ENCODE results near the gene C6orf89. TPM values are rescaled to one million over a fixed set of nuclear protein-coding genes. Genes with fewer than 3 reads are reported as not detected.

C6orf89 gene
- total RNA-seq, 6 donors from 2014 or later = 22.0 to 60.8 (median 42.5) TPM

GRCh38 chr6:36848658-36849441, 36.9 kb upstream of the C6orf89 start:
- peaks cover 10 to 14% (median 11%) of the 10 kb centered on the region in 4 donors for H3K4me1 ChIP-seq
- H3K27me3 ChIP-seq = no peaks in the 10 kb centered on the region
- no peaks in the 10 kb centered on the region for H3K9me3 ChIP-seq
- no peak for TF ChIP-seq POLR2AphosphoS5 (IDR thresholded peaks at IDR 0.05)
- no peak for TF ChIP-seq POLR2A (IDR thresholded peaks at IDR 0.05)
- H3K36me3 ChIP-seq = no peaks in the 10 kb centered on the region
- peak; percentile 77 to 81 for DNase-seq
- peak overlapping the region in 3 of 4 donors; percentile 13 to 40 (median 17) for H3K4me3 ChIP-seq
- H3K27ac ChIP-seq = no peak overlapping the region
- peak; percentile 57 to 72 for ATAC-seq (ENCODE audit: low FRiP score in 2 of 2)
- 41 to 48% methylated on average over 25 to 26 of the region's 26 CpGs for WGBS, 2 donors

- 71 to 75% methylated on average over 9 of the region's 9 CpGs for WGBS, 2 donors
- ATAC-seq (ENCODE audit: low FRiP score in 2 of 2) = no peak
Measured at GRCh38 chr6:36850021-36850420, 35.7 kb upstream of the C6orf89 start.

GRCh38 chr6:36851149-36851614, 34.6 kb upstream of the C6orf89 start:
- H3K4me1 ChIP-seq = peaks cover 11 to 14% (median 12%) of the 10 kb centered on the region in 4 donors
- no peak overlapping the region for H3K4me3 ChIP-seq
- H3K27me3 ChIP-seq = no peaks in the 10 kb centered on the region
- 38 to 42% methylated on average over 3 of the region's 3 CpGs for WGBS, 2 donors
- H3K27ac ChIP-seq = peak overlapping the region in 3 of 4 donors; percentile 4 to 32 (median 12)
- peaks cover 0 to 14% (median 12%) of the 10 kb centered on the region in 4 donors for H3K36me3 ChIP-seq
- ATAC-seq (ENCODE audit: low FRiP score in 2 of 2) (peak in 1 of 2 donors; percentile 73), DNase-seq (peak in 1 of 2 donors; percentile 43)
- H3K9me3 ChIP-seq = no peaks in the 10 kb centered on the region
- TF ChIP-seq POLR2AphosphoS5 (IDR thresholded peaks at IDR 0.05) (no peak), CTCF (IDR thresholded peaks at IDR 0.05) (peak; percentile 64 to 73 (median 68))

More at GRCh38 chr6:36850021-36850420, 35.7 kb upstream of the C6orf89 start:
- Histone ChIP-seq H3K9me3 (no peaks in the 10 kb centered on the region), H3K27ac (no peak overlapping the region), H3K36me3 (peaks cover 0 to 4% (median 1%) of the 10 kb centered on the region in 4 donors), H3K4me1 (peaks cover 11 to 14% (median 12%) of the 10 kb centered on the region in 4 donors), H3K27me3 (no peaks in the 10 kb centered on the region), H3K4me3 (no peak overlapping the region)
- no peak for DNase-seq
- TF ChIP-seq POLR2AphosphoS5 (IDR thresholded peaks at IDR 0.05) = no peak
- no peak for TF ChIP-seq EP300 (IDR thresholded peaks at IDR 0.05)
- TF ChIP-seq POLR2A (IDR thresholded peaks at IDR 0.05) = no peak
- no peak for TF ChIP-seq CTCF (IDR thresholded peaks at IDR 0.05)

GRCh38 chr6:36851626-36852025, 34.1 kb upstream of the C6orf89 start:
- Histone ChIP-seq H3K9me3 (no peaks in the 10 kb centered on the region), H3K4me1 (peaks cover 11 to 14% (median 12%) of the 10 kb centered on the region in 4 donors), H3K36me3 (peaks cover 0 to 16% (median 12%) of the 10 kb centered on the region in 4 donors), H3K4me3 (no peak overlapping the region), H3K27me3 (no peaks in the 10 kb centered on the region), H3K27ac (peak overlapping the region in 3 of 4 donors; percentile 4 to 32 (median 12))
- DNase-seq (no peak), ATAC-seq (ENCODE audit: low FRiP score in 2 of 2) (no peak)
- 50 to 51% methylated on average over 4 of the region's 4 CpGs for WGBS, 2 donors
- no peak for TF ChIP-seq POLR2A (IDR thresholded peaks at IDR 0.05)
- no peak for TF ChIP-seq POLR2AphosphoS5 (IDR thresholded peaks at IDR 0.05)
- TF ChIP-seq CTCF (IDR thresholded peaks at IDR 0.05) = no peak
- TF ChIP-seq EP300 (IDR thresholded peaks at IDR 0.05) = no peak

GRCh38 chr6:36852481-36853147, 33.1 kb upstream of the C6orf89 start:
- peaks cover 11 to 14% (median 12%) of the 10 kb centered on the region in 4 donors for H3K4me1 ChIP-seq
- peak overlapping the region; percentile 27 to 68 (median 56) for H3K27ac ChIP-seq
- WGBS, 2 donors = 68 to 93% methylated on average over 3 to 4 of the region's 4 CpGs
- no peak overlapping the region for H3K4me3 ChIP-seq
- H3K27me3 ChIP-seq = no peaks in the 10 kb centered on the region
- ATAC-seq (ENCODE audit: low FRiP score in 2 of 2) (peak in 1 of 2 donors; percentile 32), DNase-seq (peak in 1 of 2 donors; percentile 42)
- H3K36me3 ChIP-seq = peaks cover 0 to 16% (median 12%) of the 10 kb centered on the region in 4 donors
- TF ChIP-seq POLR2AphosphoS5 (IDR thresholded peaks at IDR 0.05) (no peak), CTCF (IDR thresholded peaks at IDR 0.05) (no peak), POLR2A (IDR thresholded peaks at IDR 0.05) (no peak), EP300 (IDR thresholded peaks at IDR 0.05) (no peak)
- H3K9me3 ChIP-seq = no peaks in the 10 kb centered on the region
